Measurements from ENCODE around the gene SLC7A7. TPM values are rescaled to one million over a fixed set of nuclear protein-coding genes. Genes with fewer than 3 reads are reported as not detected.
"Not testable (repeated sequence)": the region's sequence is repeated elsewhere in the genome, so short reads cannot be mapped to it uniquely, and the experiment has no call there.

Gene SLC7A7
- total RNA-seq, 1 donor, result 3.9 TPM

DNA sequence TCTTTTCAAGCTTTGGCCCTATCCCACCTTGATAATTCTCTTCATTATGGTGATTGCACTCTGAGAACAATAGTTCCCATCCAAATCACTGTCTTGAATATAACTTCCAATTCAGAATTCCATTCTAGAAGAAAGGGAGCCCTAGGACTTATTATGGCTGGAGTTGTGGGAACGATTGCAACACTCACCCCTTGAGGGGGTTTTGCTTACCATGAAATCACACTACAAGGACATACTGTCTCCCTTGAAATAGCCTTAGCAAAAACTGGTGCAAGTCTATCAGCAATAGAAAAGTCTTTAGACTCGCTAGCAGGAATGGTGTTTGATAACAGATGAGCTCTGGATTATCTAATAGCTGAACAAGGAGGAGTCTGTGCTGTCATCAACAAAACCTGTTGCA lies 80.1 kb downstream of the SLC7A7 start:
- no peak overlapping the region for H3K4me3 ChIP-seq (ENCODE audit: low read depth, low read length)
- DNase-seq (ENCODE audit: low read depth), result no peak
- TF ChIP-seq CTCF (IDR thresholded peaks at IDR 0.05; ENCODE audit: insufficient read depth, low read depth, low read length), result no peak

DNA sequence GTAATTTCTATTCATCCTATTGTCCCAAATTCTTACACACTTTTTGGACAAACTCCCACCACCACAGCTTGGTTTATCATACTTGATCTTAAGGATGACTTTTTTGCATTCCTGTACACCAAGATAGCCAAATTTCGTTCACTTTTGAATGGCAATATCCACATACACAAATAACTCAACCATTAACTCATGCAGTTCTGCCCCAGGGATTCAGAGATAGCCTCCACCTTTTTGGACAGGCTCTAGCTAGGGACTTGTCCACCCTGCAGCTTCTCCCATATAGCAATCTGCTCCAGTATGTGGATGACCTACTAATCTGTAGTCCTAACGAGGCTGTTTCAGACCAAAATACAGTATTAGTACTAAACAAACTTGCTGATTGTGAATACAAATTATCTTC lies 81.4 kb downstream of the SLC7A7 start:
- TF ChIP-seq CTCF (IDR thresholded peaks at IDR 0.05; ENCODE audit: insufficient read depth, low read depth, low read length), result no peak
- no peak for DNase-seq (ENCODE audit: low read depth)
- no peak overlapping the region for H3K4me3 ChIP-seq (ENCODE audit: low read depth, low read length)

GRCh38 chr14:22732062-22732461 lies 83.2 kb downstream of the SLC7A7 start:
- H3K4me3 ChIP-seq (ENCODE audit: low read depth, low read length); DNase-seq (ENCODE audit: low read depth): not testable (repeated sequence)

- H3K4me3 ChIP-seq (ENCODE audit: low read depth, low read length), result no peak overlapping the region
- DNase-seq (ENCODE audit: low read depth), result no peak
- no peak for TF ChIP-seq CTCF (IDR thresholded peaks at IDR 0.05; ENCODE audit: insufficient read depth, low read depth, low read length)
Observed at GRCh38 chr14:22726012-22726411, 89.2 kb downstream of the SLC7A7 start.

GRCh38 chr14:22725374-22725773 lies 89.9 kb downstream of the SLC7A7 start:
- H3K4me3 ChIP-seq (ENCODE audit: low read depth, low read length); DNase-seq (ENCODE audit: low read depth): not testable (repeated sequence)

DNA sequence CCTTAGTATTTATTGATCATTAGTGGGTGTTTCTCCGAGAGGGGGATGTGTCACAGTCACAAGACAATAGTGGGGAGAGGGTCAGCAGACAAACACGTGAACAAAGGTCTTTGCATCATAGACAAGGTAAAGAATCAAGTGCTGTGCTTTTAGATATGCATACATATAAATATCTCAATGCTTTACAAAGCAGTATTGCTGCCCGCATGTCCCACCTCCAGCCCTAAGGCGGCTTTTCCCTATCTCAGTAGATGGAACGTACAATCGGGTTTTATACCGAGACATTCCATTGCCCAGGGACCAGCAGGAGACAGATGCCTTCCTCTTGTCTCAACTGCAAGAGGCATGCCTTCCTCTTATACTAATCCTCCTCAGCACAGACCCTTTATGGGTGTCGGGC lies 90.4 kb downstream of the SLC7A7 start:
- DNase-seq (ENCODE audit: low read depth), result not testable (repeated sequence)

GRCh38 chr14:22723815-22724214 lies 91.4 kb downstream of the SLC7A7 start:
- H3K4me3 ChIP-seq (ENCODE audit: low read depth, low read length), result no peak overlapping the region

More for the DNA sequence above, 90.4 kb downstream of the SLC7A7 start:
- H3K4me3 ChIP-seq (ENCODE audit: low read depth, low read length), result not testable (repeated sequence)

More at GRCh38 chr14:22723815-22724214, 91.4 kb downstream of the SLC7A7 start:
- no peak for DNase-seq (ENCODE audit: low read depth)
- TF ChIP-seq CTCF (IDR thresholded peaks at IDR 0.05; ENCODE audit: insufficient read depth, low read depth, low read length), result no peak

Small RNA genes lying within 50 kb of the gene (small RNA-seq; reads per million reads assigned to genes)
- gene RF00019, result not detected
- not detected for gene RF00588

Other genes starting within 250 kb of the SLC7A7 start
- 318 and 369 TPM in 2 replicates for gene DAD1, start 226.2 kb downstream of the SLC7A7 start, total RNA-seq
- gene ABHD4, start 217.1 kb downstream of the SLC7A7 start, total RNA-seq, result 13.4 and 32.2 TPM in 2 replicates
- not detected in 2 replicates for gene OR6J1, start 171.1 kb downstream of the SLC7A7 start, total RNA-seq
- gene OXA1L, start 48.7 kb downstream of the SLC7A7 start, total RNA-seq, result 37.6 and 45.7 TPM in 2 replicates
- 58.3 and 82.5 TPM in 2 replicates for gene MRPL52, start 14.5 kb upstream of the SLC7A7 start, total RNA-seq
- 188 and 327 TPM in 2 replicates for gene MMP14, start 21.1 kb upstream of the SLC7A7 start, total RNA-seq
- 104 and 108 TPM in 2 replicates for gene LRP10, start 56.3 kb upstream of the SLC7A7 start, total RNA-seq
- gene REM2, start 67.8 kb upstream of the SLC7A7 start, total RNA-seq, result under 0.01 and 0.43 TPM in 2 replicates
- 60.9 and 68.6 TPM in 2 replicates for gene RBM23, start 103.7 kb upstream of the SLC7A7 start, total RNA-seq
- gene PRMT5, start 113.9 kb upstream of the SLC7A7 start, total RNA-seq, result 56.7 and 82.5 TPM in 2 replicates
- gene HAUS4, start 141.7 kb upstream of the SLC7A7 start, total RNA-seq, result 29.8 and 46.7 TPM in 2 replicates
- gene AJUBA, start 167.1 kb upstream of the SLC7A7 start, total RNA-seq, result 105 and 131 TPM in 2 replicates
- 4.5 and 4.7 TPM in 2 replicates for gene C14orf93, start 194.7 kb upstream of the SLC7A7 start, total RNA-seq
- 178 and 196 TPM in 2 replicates for gene PSMB5, start 219.5 kb upstream of the SLC7A7 start, total RNA-seq
- gene PSMB11, start 226.8 kb upstream of the SLC7A7 start, total RNA-seq, result not detected in 2 replicates
- gene CDH24, start 242.1 kb upstream of the SLC7A7 start, total RNA-seq, result 6.4 and 10.8 TPM in 2 replicates